PC-3 (cell line): ENCODE results near the gene METTL24.

Source experiments
- CTCF ChIP-seq: fragments of 300-600 bp; sonication (generic); conservative IDR thresholded peaks from 2 replicates; pipeline ENCODE4 v1.5.1; 2017; ENCODE audit warnings: antibody characterized with exemption, low read depth, mild to moderate bottlenecking, low read length
- EZH2 ChIP-seq: fragments of 300-600 bp; sonication (generic); IDR thresholded peaks from one replicate; pipeline ENCODE4 v1.6.1; 2017; ENCODE audit warnings: antibody characterized with exemption, mild to moderate bottlenecking, low read length; ENCODE audit not compliant: unreplicated experiment

GRCh38 chr6:110325197-110325596 is 33.0 kb downstream of the METTL24 start:
- TF ChIP-seq CTCF (no peak), EZH2 (no peak)
